Mesothelial cell of epicardium (in vitro differentiated cells): ENCODE data around the gene GRIN3A. TPM values are rescaled to one million over a fixed set of nuclear protein-coding genes. Genes with fewer than 3 reads are reported as not detected.

Experiments used
- DNase-seq, 2 experiments: peaks; one replicate each; pipeline ENCODE4 v3.0.0; 2021; ENCODE audit warnings: low spot score in 2 of 2; ENCODE audit not compliant: unreplicated experiment in 2 of 2
- H3K27ac Mint-ChIP-seq: 2 replicates; pipeline ENCODE4 v1.8.0; 2021; ENCODE audit warnings: mixed read lengths
- H3K27me3 Mint-ChIP-seq: 2 replicates; pipeline ENCODE4 v1.8.0; 2021; ENCODE audit warnings: low read depth, mixed read lengths
- H3K36me3 Mint-ChIP-seq: 2 replicates; pipeline ENCODE4 v1.8.0; 2021; ENCODE audit warnings: mixed read lengths
- H3K4me1 Mint-ChIP-seq: 2 replicates; pipeline ENCODE4 v1.8.0; 2021; ENCODE audit warnings: mixed read lengths
- H3K4me3 Mint-ChIP-seq: 2 replicates; pipeline ENCODE4 v1.8.0; 2021; ENCODE audit warnings: mild to moderate bottlenecking, moderate library complexity, mixed read lengths
- H3K9me3 Mint-ChIP-seq: 2 replicates; pipeline ENCODE4 v1.8.0; 2021; ENCODE audit warnings: mixed read lengths
- total RNA-seq: library from RNA; stranded (reverse); gene quantifications from 3 replicates; pipeline ENCODE4 v1.2.1, GENCODE V29; 2021
- TF ChIP-seq, protein P1 (sequence below): fragments of 200-600 bp; sonication (generic); IDR thresholded peaks from one replicate; pipeline ENCODE4 v1.5.0; 2021; ENCODE audit warnings: antibody characterized with exemption; ENCODE audit not compliant: unreplicated experiment

Gene GRIN3A
- total RNA-seq, 1 donor from 2014 or later: 3.0 TPM

GRCh38 chr9:101684665-101685064, 53.8 kb downstream of the GRIN3A start:
- Mint-ChIP-seq H3K4me1 (peaks cover 6% of the 10 kb centered on the region), H3K27ac (no peak overlapping the region), H3K27me3 (no peaks in the 10 kb centered on the region), H3K4me3 (no peak overlapping the region), H3K36me3 (no peaks in the 10 kb centered on the region), H3K9me3 (no peaks in the 10 kb centered on the region)
- TF ChIP-seq, protein P1, sequence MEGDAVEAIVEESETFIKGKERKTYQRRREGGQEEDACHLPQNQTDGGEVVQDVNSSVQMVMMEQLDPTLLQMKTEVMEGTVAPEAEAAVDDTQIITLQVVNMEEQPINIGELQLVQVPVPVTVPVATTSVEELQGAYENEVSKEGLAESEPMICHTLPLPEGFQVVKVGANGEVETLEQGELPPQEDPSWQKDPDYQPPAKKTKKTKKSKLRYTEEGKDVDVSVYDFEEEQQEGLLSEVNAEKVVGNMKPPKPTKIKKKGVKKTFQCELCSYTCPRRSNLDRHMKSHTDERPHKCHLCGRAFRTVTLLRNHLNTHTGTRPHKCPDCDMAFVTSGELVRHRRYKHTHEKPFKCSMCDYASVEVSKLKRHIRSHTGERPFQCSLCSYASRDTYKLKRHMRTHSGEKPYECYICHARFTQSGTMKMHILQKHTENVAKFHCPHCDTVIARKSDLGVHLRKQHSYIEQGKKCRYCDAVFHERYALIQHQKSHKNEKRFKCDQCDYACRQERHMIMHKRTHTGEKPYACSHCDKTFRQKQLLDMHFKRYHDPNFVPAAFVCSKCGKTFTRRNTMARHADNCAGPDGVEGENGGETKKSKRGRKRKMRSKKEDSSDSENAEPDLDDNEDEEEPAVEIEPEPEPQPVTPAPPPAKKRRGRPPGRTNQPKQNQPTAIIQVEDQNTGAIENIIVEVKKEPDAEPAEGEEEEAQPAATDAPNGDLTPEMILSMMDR: no peak
- DNase-seq: no peak

GRCh38 chr9:101683236-101683635, 55.2 kb downstream of the GRIN3A start:
- Mint-ChIP-seq H3K36me3 (no peaks in the 10 kb centered on the region), H3K4me3 (no peak overlapping the region), H3K9me3 (no peaks in the 10 kb centered on the region), H3K4me1 (peaks cover 9% of the 10 kb centered on the region), H3K27me3 (no peaks in the 10 kb centered on the region), H3K27ac (no peak overlapping the region)
- TF ChIP-seq, protein P1: no peak
- no peak for DNase-seq

- Mint-ChIP-seq H3K27me3 (no peaks in the 10 kb centered on the region), H3K9me3 (no peaks in the 10 kb centered on the region), H3K4me1 (peaks cover 18% of the 10 kb centered on the region), H3K4me3 (no peak overlapping the region), H3K36me3 (no peaks in the 10 kb centered on the region), H3K27ac (no peak overlapping the region)
- TF ChIP-seq, protein P1: no peak
- DNase-seq: no peak
Measured at GRCh38 chr9:101677861-101678260, 60.6 kb downstream of the GRIN3A start.

DNA sequence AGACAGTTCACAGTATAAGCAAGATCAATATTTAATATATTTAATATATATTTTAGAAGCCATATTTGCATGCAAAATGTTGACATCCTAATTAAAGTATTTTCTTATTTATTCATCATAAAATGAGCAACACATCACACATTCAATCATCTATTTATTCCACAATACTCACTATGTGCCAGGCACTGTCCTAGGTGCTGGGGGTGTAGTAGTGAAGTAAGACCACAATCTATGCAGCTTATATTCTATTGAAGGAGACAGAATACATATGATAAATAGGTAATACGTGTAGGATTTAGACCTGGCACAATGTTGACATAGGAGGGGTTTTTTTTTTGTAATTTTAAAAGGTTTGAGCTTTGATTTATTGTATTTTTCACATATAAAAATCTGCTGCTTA, 63.1 kb downstream of the GRIN3A start:
- no peaks in the 10 kb centered on the region for H3K36me3 Mint-ChIP-seq
- H3K4me1 Mint-ChIP-seq: peaks cover 28% of the 10 kb centered on the region
- DNase-seq: no peak
- no peaks in the 10 kb centered on the region for H3K9me3 Mint-ChIP-seq
- H3K27me3 Mint-ChIP-seq: no peaks in the 10 kb centered on the region
- TF ChIP-seq, protein P1: no peak
- no peak overlapping the region for H3K4me3 Mint-ChIP-seq
- H3K27ac Mint-ChIP-seq: no peak overlapping the region

GRCh38 chr9:101674165-101674564, 64.3 kb downstream of the GRIN3A start:
- Mint-ChIP-seq H3K4me1 (peaks cover 28% of the 10 kb centered on the region), H3K9me3 (peaks cover 4% of the 10 kb centered on the region), H3K4me3 (no peak overlapping the region), H3K36me3 (no peaks in the 10 kb centered on the region), H3K27ac (no peak overlapping the region), H3K27me3 (no peaks in the 10 kb centered on the region)
- TF ChIP-seq, protein P1: no peak
- no peak for DNase-seq

- TF ChIP-seq, protein P1: no peak
- Mint-ChIP-seq H3K9me3 (peaks cover 4% of the 10 kb centered on the region), H3K36me3 (no peaks in the 10 kb centered on the region), H3K4me1 (peaks cover 25% of the 10 kb centered on the region), H3K27ac (no peak overlapping the region), H3K27me3 (no peaks in the 10 kb centered on the region), H3K4me3 (no peak overlapping the region)
- no peak for DNase-seq
Measured at GRCh38 chr9:101673642-101674041, 64.8 kb downstream of the GRIN3A start.
